NCI-H2171 (cell line): ENCODE results near the gene APOBEC3G.

Source experiments
- DNase-seq: peaks from one replicate; lab custom pipeline; 2025; lab: John Stamatoyannopoulos, UW

Gene APOBEC3G

GRCh38 chr22:39091126-39092081 lies 14.3 kb downstream of the APOBEC3G start:
- no peak for DNase-seq

GRCh38 chr22:39092111-39092862 lies 15.2 kb downstream of the APOBEC3G start:
- no peak for DNase-seq

GRCh38 chr22:39094717-39095389 lies 17.8 kb downstream of the APOBEC3G start:
- no peak for DNase-seq

GRCh38 chr22:39095971-39096370 lies 18.9 kb downstream of the APOBEC3G start:
- DNase-seq, result no peak

GRCh38 chr22:39097098-39098020 lies 20.3 kb downstream of the APOBEC3G start, which contains the start of gene APOBEC3H:
Gene APOBEC3H (plus strand): TSS chr22:39097244. CDS start chr22:39100279, 3,035 bp downstream.
- no peak for DNase-seq

GRCh38 chr22:39098026-39098425 lies 21.0 kb downstream of the APOBEC3G start:
- no peak for DNase-seq

GRCh38 chr22:39098576-39098975 lies 21.5 kb downstream of the APOBEC3G start:
- no peak for DNase-seq

- no peak for DNase-seq
Observed at GRCh38 chr22:39101226-39101625, 24.2 kb downstream of the APOBEC3G start.

- no peak for DNase-seq
Observed at GRCh38 chr22:39103431-39103830, 26.4 kb downstream of the APOBEC3G start.

GRCh38 chr22:39106326-39106725 lies 29.3 kb downstream of the APOBEC3G start:
- DNase-seq, result no peak

GRCh38 chr22:39108487-39108886 lies 31.4 kb downstream of the APOBEC3G start:
- DNase-seq, result no peak

- no peak for DNase-seq
Observed at GRCh38 chr22:39109361-39109760, 32.3 kb downstream of the APOBEC3G start.

- no peak for DNase-seq
Observed at GRCh38 chr22:39110631-39111561, 33.8 kb downstream of the APOBEC3G start.

GRCh38 chr22:39114112-39114511 lies 37.0 kb downstream of the APOBEC3G start:
- DNase-seq, result peak; percentile 74

- DNase-seq, result no peak
Observed at GRCh38 chr22:39115570-39115969, 38.5 kb downstream of the APOBEC3G start.

GRCh38 chr22:39115977-39116621 lies 39.0 kb downstream of the APOBEC3G start:
- DNase-seq, result no peak

GRCh38 chr22:39117585-39118191 lies 40.6 kb downstream of the APOBEC3G start:
- DNase-seq, result no peak

GRCh38 chr22:39120983-39121382 lies 43.9 kb downstream of the APOBEC3G start:
- no peak for DNase-seq
